B cell (primary cell): ENCODE measurements around the gene ATP10A. TPM values are rescaled to one million over a fixed set of nuclear protein-coding genes. Genes with fewer than 3 reads are reported as not detected.

Experiments used
- ATAC-seq: fragments of 200-7000 bp; cut with Tn5 transposase; one replicate; pipeline ENCODE4 v1.10.0; 2021; ENCODE audit warnings: low read depth, mild to moderate bottlenecking, moderate number of reproducible peaks, moderate library complexity
- CTCF ChIA-PET: fragments of 350-600 bp; sonication (Branson Sonifier 250); formaldehyde crosslinking; loops from one replicate; lab custom pipeline; 2021; ENCODE audit warnings: antibody characterized with exemption, inconsistent platforms; lab: Charles Lee
- POLR2A ChIA-PET: fragments of 350-600 bp; sonication (Branson Sonifier 250); formaldehyde crosslinking; loops from one replicate; lab custom pipeline; 2021; ENCODE audit warnings: antibody characterized with exemption; lab: Charles Lee
- DNase-seq: peaks from one replicate; pipeline ENCODE4 v3.0.0; 2013
- H2AFZ ChIP-seq: 2 replicates; pipeline ENCODE4 v1.6.1; 2012; ENCODE audit warnings: mild to moderate bottlenecking, low read depth, low read length; ENCODE audit not compliant: insufficient read depth, poor library complexity, severe bottlenecking
- H3K27ac ChIP-seq, 2 donors: 1 replicate in 1 of 2; 2 replicates in 1 of 2; pipeline ENCODE4 v1.5.1; 2012 to 2013; ENCODE audit warnings: low read length in 2 of 2, mild to moderate bottlenecking in 2 of 2, moderate library complexity in 1 of 2
- H3K27me3 ChIP-seq, 4 experiments: fragments of 200-600 bp in 1 of 4; sonication (generic) in 1 of 4; replicated peaks in 1 of 4; 1 replicate in 2 of 4; 2 replicates in 2 of 4; pipeline versions ENCODE4 v1.6.1 to v1.7.0; 2013 to 2016; ENCODE audit warnings: low read length in 3 of 4, mild to moderate bottlenecking in 2 of 4, mixed read lengths in 1 of 4, moderate library complexity in 1 of 4; ENCODE audit not compliant: insufficient read depth in 4 of 4, control insufficient read depth in 3 of 4; ENCODE audit errors: control extremely low read depth in 1 of 4
- H3K36me3 ChIP-seq, 2 experiments: replicated peaks in 1 of 2; 1 replicate in 1 of 2; 2 replicates in 1 of 2; pipeline versions ENCODE4 v1.6.1 to v1.7.1; 2013; ENCODE audit warnings: low read length in 1 of 2; ENCODE audit not compliant: insufficient read depth in 2 of 2, control insufficient read depth in 1 of 2; ENCODE audit errors: control extremely low read depth in 1 of 2, extremely low read depth in 1 of 2
- H3K4me1 ChIP-seq, 2 donors: fragments of 200-600 bp in 1 of 2; sonication (generic) in 1 of 2; 1 replicate in 1 of 2; 2 replicates in 1 of 2; pipeline versions ENCODE4 v1.5.1 to v1.6.1; 2013 to 2017; ENCODE audit warnings: low read length in 2 of 2; ENCODE audit not compliant: control insufficient read depth in 2 of 2, insufficient read depth in 2 of 2
- H3K4me2 ChIP-seq: replicated peaks from 2 replicates; pipeline ENCODE3; 2012; ENCODE audit warnings: mild to moderate bottlenecking, low read depth, low read length; ENCODE audit not compliant: poor library complexity, severe bottlenecking
- H3K4me3 ChIP-seq, 5 experiments: fragments of 200-600 bp in 1 of 5; sonication (generic) in 1 of 5; 1 replicate in 3 of 5; 2 replicates in 2 of 5; pipeline versions ENCODE4 v1.5.1 to v1.7.0; 2011 to 2016; ENCODE audit warnings: low read length in 4 of 5, mild to moderate bottlenecking in 4 of 5, low read depth in 2 of 5, control low read depth in 1 of 5, moderate library complexity in 1 of 5; ENCODE audit not compliant: insufficient read depth in 1 of 5; ENCODE audit errors: control extremely low read depth in 1 of 5, extremely low read depth in 1 of 5
- H3K79me2 ChIP-seq: fragments of 200-600 bp; sonication (generic); one replicate; pipeline ENCODE4 v1.6.0; 2016; ENCODE audit warnings: low read length; ENCODE audit not compliant: control insufficient read depth, insufficient read depth
- H3K9ac ChIP-seq: fragments of 200-600 bp; sonication (generic); 2 replicates; pipeline ENCODE4 v1.6.1; 2017; ENCODE audit warnings: mild to moderate bottlenecking, low read length, moderate library complexity
- H3K9me3 ChIP-seq, 3 donors: one replicate each; pipeline versions ENCODE4 v1.6.1 to v1.7.1; 2013; ENCODE audit warnings: low read length in 2 of 3; ENCODE audit not compliant: control insufficient read depth in 2 of 3, insufficient read depth in 1 of 3; ENCODE audit errors: control extremely low read depth in 1 of 3
- H4K20me1 ChIP-seq: 2 replicates; pipeline ENCODE4 v1.6.0; 2012; ENCODE audit warnings: mild to moderate bottlenecking, low read length; ENCODE audit not compliant: insufficient read depth, control insufficient read depth, poor library complexity, severe bottlenecking
- H3K27ac Mint-ChIP-seq: one replicate; pipeline ENCODE4 v1.8.0; 2021; ENCODE audit warnings: mixed read lengths
- H3K27me3 Mint-ChIP-seq: one replicate; pipeline ENCODE4 v1.8.0; 2021; ENCODE audit warnings: mixed read lengths
- H3K4me1 Mint-ChIP-seq: one replicate; pipeline ENCODE4 v1.8.0; 2021; ENCODE audit warnings: mixed read lengths
- H3K4me3 Mint-ChIP-seq: one replicate; pipeline ENCODE4 v1.8.0; 2021; ENCODE audit warnings: mixed read lengths
- H3K9me3 Mint-ChIP-seq: one replicate; pipeline ENCODE4 v1.8.0; 2022; ENCODE audit warnings: mixed read lengths; ENCODE audit not compliant: insufficient read depth
- EZH2 ChIP-seq: IDR thresholded peaks from 2 replicates; pipeline ENCODE4 v1.6.1; 2012; ENCODE audit warnings: borderline replicate concordance, low read depth, mild to moderate bottlenecking, moderate library complexity, low read length; ENCODE audit not compliant: insufficient read depth, poor library complexity, severe bottlenecking
- WGBS: methylation state at CpG from one replicate; pipeline ENCODE4 v1.1.5; 2013; ENCODE audit warnings: missing lambda C conversion rate; ENCODE audit not compliant: insufficient coverage; 5-methylcytosine and 5-hydroxymethylcytosine counted together
- intact Hi-C: fragments of 100-400 bp; cut with micrococcal nuclease; formaldehyde crosslinking; loops from one replicate; pipeline ENCODE4 v1.10.0; 2022
- polyA plus RNA-seq: library from polyadenylated mRNA; depleted of rRNA; stranded (reverse); fragments of >200 nt; gene quantifications from 2 replicates; pipeline ENCODE4 v1.2.3, GENCODE V29; 2012
- total RNA-seq, 2 donors: library from RNA; stranded (reverse); fragments of 120-200 nt in 1 of 2; gene quantifications; 1 replicate in 1 of 2; 2 replicates in 1 of 2; pipeline versions ENCODE4 v1.2.3 to v1.2.4, GENCODE V29; 2013 to 2022
- TF ChIP-seq, protein P1 (sequence below): fragments of 200-600 bp; IDR thresholded peaks from one replicate; pipeline ENCODE4 v1.8.0; 2022; ENCODE audit warnings: antibody characterized with exemption, mild to moderate bottlenecking

The ATP10A gene
- total and polyA plus RNA-seq, 2 donors (not counting 1 experiment from before 2014, with no cell fraction given): 0.21 to 0.22 TPM

DNA sequence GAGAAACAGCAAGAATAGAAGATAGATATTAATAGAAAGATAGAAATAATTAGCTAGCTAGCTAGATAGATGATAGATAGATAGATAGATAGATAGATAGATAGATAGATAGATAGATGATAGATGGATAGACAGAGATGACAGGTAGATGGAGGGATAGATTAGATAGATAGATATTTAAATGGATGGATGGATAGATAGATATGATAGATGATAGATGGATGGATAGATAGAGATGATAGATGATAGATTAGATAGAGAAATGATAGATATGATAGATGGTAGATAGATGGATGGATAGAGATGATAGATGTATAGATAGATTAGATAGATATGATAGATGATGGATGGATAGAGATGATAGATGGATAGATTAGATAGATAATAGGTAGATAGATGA lies 8.3 kb upstream of the ATP10A start:
- TF ChIP-seq, protein P1, sequence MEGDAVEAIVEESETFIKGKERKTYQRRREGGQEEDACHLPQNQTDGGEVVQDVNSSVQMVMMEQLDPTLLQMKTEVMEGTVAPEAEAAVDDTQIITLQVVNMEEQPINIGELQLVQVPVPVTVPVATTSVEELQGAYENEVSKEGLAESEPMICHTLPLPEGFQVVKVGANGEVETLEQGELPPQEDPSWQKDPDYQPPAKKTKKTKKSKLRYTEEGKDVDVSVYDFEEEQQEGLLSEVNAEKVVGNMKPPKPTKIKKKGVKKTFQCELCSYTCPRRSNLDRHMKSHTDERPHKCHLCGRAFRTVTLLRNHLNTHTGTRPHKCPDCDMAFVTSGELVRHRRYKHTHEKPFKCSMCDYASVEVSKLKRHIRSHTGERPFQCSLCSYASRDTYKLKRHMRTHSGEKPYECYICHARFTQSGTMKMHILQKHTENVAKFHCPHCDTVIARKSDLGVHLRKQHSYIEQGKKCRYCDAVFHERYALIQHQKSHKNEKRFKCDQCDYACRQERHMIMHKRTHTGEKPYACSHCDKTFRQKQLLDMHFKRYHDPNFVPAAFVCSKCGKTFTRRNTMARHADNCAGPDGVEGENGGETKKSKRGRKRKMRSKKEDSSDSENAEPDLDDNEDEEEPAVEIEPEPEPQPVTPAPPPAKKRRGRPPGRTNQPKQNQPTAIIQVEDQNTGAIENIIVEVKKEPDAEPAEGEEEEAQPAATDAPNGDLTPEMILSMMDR: no peak
- TF ChIP-seq EZH2: no peak
- H3K36me3 ChIP-seq: no peaks in the 10 kb centered on the region
- H3K4me1 ChIP-seq: no peaks in the 10 kb centered on the region
- H2AFZ ChIP-seq: no peak overlapping the region
- no peak overlapping the region for H3K4me3 ChIP-seq
- H3K4me2 ChIP-seq: no peak overlapping the region
- H3K79me2 ChIP-seq: no peaks in the 10 kb centered on the region
- ChIA-PET POLR2A (no interaction called here), CTCF (no interaction called here)
- no peaks in the 10 kb centered on the region for H3K9me3 ChIP-seq
- no peaks in the 10 kb centered on the region for H4K20me1 ChIP-seq
- Mint-ChIP-seq H3K27me3 (peaks cover 9% of the 10 kb centered on the region), H3K27ac (no peak overlapping the region), H3K4me1 (no peaks in the 10 kb centered on the region), H3K4me3 (no peak overlapping the region), H3K9me3 (no peaks in the 10 kb centered on the region)
- no peak for ATAC-seq
- H3K9ac ChIP-seq: no peak overlapping the region
- intact Hi-C loops: no loop called here
- no peaks in the 10 kb centered on the region for H3K27me3 ChIP-seq
- no peak for DNase-seq
- no peak overlapping the region for H3K27ac ChIP-seq

DNA sequence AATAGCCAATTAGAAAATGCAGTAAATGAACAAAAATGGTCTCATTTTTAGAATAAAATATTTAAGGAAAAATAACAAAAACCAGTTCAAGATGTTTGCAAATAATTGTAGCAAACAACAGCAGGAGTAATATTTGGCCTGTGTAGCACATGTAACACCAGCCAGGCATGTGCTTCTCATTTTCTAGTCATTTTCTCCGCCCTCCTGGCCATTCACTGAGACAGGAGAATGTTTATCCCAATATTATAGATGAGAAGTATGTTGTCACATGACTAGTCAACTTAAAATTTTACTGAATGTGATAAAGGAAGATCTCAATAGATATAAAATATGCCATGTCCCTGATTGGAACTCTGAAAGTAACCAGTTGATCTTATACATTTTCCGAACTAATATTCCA lies 7.8 kb upstream of the ATP10A start:
- intact Hi-C loops: no loop called here
- H3K9me3 Mint-ChIP-seq: no peaks in the 10 kb centered on the region
- no peak overlapping the region for H3K9ac ChIP-seq
- H3K36me3 ChIP-seq: no peaks in the 10 kb centered on the region
- H3K4me1 ChIP-seq: no peaks in the 10 kb centered on the region
- no peaks in the 10 kb centered on the region for H4K20me1 ChIP-seq
- no peaks in the 10 kb centered on the region for H3K27me3 ChIP-seq
- WGBS: no CpG with 5 or more reads among the region's 2 CpGs
- H3K27ac ChIP-seq: no peak overlapping the region
- no peak for ATAC-seq
- H3K79me2 ChIP-seq: no peaks in the 10 kb centered on the region
- no peak for DNase-seq
- no peak overlapping the region for H3K4me2 ChIP-seq
- ChIA-PET CTCF (no interaction called here), POLR2A (no interaction called here)
- no peak overlapping the region for H3K4me3 ChIP-seq
- H3K4me3 Mint-ChIP-seq: no peak overlapping the region
- no peaks in the 10 kb centered on the region for H3K4me1 Mint-ChIP-seq
- TF ChIP-seq, protein P1: no peak
- no peak for TF ChIP-seq EZH2
- no peak overlapping the region for H3K27ac Mint-ChIP-seq
- H3K27me3 Mint-ChIP-seq: peaks cover 13% of the 10 kb centered on the region
- no peaks in the 10 kb centered on the region for H3K9me3 ChIP-seq
- no peak overlapping the region for H2AFZ ChIP-seq
